NCI-H1694 treated with DMSO at 0.1 percent for 48 hours (cell line): ENCODE data around the gene SIAH3.

ENCODE experiments used
- DNase-seq: peaks from one replicate; lab custom pipeline; 2025; lab: John Stamatoyannopoulos, UW

The SIAH3 gene

DNA sequence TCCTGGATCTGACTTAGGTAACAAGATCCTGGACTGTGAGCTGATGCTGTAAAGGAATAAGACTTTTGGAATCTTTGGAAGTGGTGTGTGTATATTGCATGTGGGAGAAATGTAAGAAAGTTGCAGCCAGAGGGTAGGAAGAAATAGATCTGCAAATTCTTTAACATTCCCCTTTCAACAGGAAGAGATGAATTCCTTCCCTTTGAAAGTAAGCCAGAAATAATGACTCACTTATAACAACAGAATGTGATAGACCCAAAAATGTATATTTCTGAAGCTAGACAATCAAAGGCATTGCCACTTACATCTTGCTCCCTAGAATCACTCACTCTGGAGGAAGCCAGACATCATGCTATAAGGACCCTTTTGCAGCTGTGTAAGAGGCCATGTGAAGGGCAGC lies 9.8 kb upstream of the SIAH3 start:
- DNase-seq = no peak

DNA sequence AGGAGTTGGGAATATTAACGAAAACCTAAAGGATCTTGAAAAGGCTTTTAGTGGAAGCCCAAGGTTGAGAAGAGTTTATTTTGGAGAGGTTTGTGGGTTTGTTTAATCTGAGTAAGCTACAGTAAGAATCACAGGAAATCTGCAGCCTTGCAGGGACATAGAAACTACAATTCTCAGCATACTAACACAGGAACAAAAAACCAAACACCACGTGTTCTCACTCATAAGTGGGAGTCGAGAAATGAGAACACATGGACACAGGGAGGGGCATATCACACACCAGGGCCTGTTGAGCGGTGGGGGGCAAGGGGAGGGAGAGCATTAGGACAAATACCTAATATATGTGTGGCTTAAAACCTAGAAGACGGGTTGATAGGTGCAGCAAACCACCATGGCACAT lies 8.7 kb upstream of the SIAH3 start:
- no peak for DNase-seq

DNA sequence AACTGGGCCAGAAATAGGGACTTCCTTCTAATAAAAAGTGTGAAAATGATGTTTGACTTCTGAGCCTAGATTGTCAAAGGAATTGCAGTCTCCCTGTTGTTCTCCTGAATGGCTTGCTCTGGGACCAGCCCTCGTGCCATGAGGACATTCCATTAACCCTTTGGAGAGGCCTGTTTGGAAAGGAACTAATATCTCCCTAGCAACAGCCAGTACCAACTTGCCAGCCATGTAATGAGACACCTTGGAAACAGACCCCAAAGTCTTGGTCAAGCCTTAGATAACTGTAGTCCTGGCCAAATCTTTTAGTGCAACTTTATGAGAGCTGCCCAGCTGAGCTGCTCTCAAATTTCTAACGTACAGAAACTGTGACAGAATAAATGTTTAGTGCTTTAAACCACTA lies 8.2 kb upstream of the SIAH3 start:
- DNase-seq = no peak

DNA sequence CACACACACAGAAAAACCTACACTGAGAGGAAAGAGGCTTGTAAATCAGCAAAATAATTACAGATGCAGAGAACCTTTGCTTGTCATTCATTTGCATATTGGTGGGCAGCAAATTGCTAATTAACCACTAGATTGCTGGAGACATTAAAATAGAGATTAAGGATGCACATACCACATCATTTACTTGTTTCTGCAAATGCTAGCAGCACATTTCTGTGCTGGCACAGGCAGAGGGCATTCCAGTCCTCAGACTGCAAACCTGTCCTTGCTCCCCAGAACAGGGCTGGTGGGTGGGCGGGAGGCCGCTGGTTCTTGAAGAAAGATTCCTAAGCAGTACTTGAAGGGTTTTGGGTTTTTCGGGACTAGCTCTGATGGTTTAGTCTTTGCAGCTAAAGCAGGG lies 941 bp upstream of the SIAH3 start:
- no peak for DNase-seq

DNA sequence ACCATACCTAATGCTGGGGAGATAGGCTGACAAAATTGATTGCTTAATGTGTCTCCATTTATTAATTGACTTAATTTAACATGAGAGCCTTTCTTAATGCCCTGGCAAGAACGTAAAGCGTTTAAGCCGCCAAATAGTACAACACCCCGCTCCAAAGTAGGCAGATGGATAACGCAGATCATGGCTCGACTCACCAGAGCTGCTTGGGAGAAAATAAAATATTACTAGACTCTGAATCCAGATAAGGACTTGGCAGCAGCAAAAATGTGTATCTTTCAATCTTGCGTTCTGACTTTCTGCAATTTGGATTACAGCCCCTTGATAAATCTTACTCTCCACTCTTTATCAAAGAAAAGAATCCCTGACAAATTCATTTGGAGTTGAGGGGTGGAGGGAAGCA lies 403 bp upstream of the SIAH3 start:
- no peak for DNase-seq

DNA sequence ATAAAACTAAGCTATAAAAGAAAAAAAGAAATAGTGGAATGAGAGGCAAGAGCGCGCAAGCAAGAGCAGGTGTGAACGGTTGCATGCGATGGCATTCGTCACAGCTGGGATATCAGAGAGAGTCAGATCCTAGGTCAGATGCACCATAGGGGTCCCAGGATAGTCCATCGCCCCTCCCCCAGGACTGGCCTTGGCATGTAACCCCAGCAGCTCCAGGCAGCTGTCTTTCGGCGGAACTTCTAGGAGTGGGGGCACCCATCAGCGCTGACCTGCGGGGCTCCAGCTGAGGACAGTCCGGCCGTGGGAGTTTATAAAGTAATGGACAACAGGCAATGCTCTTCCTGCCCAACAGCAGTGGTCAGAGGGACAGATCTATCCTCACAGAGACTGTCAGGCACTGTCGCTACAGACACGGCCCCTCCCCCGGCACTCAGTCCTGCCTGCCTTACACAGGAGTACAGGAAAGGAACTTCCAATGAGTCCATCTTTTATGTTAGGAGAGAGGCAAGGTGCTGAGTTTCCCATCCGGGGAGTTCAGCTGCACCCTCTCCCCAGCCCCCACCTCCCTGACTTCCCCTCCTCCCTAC lies 1.4 kb downstream of the SIAH3 start:
- DNase-seq = no peak

DNA sequence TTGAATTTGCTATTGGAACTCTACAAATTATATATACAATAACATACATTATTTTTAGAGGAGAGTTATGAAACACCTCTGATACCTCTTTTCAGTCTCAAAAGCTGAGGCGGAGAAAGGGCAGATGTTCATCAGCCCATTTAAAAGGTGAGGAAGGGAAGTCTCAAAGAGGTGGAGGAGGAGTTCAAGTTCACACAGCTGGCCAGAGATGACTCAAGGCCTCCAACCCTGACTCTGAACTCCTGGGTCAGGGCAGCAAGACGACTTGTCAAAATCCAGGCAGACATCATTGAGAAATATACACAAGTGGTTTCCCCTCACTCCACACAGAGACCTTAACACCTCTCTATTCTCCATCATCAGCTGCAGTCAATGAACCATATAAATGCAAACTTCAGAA lies 2.1 kb downstream of the SIAH3 start:
- DNase-seq = no peak

DNA sequence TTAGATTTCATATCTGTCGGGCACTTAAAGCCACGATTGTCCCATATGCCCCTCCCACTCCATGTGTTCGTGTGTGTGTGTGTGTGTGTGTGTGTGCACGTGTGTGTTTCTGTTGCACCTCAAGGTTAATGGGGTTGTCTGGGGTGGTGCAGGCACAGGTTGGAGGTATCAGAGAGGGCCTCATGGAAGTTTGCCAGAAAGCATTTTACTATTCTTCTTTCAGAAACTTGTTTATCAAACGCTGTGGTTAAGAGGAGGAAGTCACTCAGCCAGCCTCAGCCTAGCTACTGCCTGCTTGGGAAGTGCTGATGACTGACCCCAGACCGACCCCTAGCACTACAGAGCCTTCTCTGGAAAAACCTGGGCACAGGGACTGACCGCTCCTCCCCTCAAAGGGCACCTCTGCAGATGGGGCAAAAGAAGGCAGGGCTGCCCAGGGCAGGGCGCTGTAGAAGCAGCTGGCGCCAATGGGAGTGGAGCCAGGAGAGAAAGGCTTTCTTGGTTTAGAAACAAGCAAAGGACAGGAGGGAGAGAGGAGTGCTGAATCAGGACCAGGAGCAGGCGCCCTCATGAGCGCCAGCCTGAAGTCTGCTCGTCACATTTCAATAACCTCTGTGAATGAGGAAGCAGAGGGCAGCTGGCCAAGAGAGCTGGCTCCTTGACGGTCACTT lies 3.9 kb downstream of the SIAH3 start:
- DNase-seq = peak; percentile 15

DNA sequence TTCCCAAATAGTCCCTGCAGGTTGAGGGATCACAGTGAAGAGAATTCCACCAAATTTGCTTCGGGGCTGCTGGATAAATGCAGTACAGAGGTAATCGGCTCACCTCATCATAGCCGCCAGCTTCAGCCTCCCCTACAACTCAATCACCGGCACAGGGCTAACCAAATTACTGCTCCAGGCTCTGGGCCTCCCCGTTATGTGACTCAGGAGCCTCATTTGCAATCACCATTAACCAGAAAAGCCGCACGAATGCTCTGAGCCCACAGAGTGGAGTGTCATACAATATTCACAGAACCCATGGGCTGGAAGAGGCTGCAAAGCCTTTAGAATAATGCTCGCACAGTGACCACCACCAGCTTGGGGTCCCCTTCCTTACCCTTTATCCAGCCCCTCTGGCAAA lies 4.9 kb downstream of the SIAH3 start:
- no peak for DNase-seq

DNA sequence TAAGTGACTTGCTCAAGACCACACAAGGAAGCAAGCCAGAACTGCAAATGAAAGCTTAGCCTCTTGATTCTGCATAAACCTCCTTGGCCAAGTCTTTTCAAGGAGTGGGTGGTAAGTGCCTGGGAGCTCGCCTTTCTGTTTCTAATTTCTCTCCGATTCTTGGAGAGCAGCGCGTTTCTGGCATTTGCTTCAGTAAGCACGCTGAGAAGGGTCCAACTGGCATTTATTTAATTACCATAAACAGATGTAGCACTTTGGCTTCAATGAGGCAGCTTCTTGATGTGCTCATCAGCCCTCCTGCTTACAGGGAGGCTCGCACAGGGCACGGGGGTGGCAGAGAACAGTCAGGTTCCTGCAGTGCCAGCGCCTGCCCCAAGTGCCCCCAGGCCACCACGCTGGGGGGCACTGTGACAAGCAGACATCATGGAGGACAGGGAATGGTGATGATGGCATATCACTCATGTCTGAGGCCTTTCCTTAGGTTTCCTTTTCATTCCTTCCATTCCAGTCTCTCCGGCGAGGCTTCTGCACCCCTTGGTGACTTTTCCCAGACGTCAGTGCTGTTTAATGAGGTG lies 13.3 kb downstream of the SIAH3 start:
- peak; percentile 56 for DNase-seq

DNA sequence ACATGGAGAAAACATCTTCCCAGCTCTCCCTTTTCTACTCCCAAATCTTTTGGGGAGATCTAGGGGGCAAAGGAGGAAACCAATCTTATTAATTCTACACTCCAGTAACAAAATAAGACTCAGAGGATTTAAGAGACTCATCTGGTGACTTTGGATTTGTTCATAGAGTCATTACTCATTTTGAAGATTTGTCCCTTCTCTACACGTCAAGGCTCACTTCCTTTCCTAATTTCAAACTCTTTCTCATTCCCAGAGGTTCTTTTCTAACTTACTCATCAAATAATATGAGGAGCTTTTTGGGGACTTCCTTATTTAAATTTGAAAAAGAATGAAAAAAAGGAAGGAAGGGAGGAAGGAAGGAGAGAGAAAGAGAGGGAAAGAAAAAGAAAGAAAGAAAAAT lies 14.4 kb downstream of the SIAH3 start:
- DNase-seq = no peak

DNA sequence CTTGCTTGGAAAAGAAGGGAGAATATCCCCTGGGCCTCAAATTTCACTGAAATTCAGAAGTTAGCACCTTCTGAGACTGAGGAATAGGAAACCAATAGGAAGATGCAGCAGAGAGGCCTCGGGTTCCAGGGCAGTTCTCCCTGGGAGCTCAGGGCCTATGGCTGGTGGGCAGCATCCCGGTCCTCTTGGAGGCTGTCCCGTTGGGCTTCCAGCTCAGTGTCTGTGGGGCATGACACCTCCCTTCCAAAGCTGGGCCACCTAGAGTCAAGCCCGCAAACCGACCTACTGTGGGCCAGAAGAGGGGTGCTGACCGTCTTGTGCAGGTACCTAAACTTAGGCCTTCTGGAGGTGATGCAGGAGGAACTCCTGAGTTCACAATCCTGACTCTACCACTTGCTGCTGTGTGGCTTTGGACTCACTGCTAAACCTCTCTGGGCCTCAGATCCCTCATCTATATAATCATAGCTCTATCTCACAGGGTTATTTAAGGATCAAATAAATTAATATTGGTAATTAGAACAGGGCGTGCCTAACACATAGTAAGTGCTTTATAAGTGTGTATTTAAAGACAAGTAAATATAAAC lies 17.1 kb downstream of the SIAH3 start:
- no peak for DNase-seq

DNA sequence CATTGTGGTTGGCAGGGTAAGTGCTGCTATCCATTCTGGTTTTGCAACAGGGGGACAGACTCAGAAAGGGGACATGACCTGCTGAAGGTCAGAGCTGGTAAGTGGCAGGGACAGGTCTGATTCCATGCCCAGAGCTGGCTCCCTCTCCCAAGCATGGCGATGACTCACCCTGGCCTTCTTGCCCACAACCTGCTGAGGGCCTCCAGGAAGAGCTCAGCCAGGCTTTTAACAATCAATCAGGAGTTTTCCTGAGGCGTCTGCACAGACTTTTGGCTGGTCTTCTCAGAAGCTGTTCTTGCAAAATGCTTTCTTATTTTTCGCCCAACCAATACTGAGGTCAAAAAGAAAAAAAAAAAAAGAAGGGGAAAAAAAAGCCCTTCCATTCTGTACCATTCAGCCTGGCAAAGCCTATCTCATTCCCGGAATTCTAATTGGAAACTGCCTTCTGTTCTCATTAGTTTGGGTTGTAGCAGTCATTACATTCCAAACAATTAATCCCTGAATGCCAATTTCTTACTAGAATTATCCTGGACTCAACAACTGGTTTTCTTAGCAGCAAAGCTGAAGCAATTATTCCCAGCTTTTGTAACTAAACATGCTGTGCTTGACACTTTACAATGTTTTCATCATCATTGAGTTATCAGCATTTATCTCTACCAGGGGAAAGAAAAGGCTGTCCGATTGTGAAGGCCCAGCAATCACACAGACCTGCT lies 17.7 kb downstream of the SIAH3 start:
- DNase-seq = peak; percentile 17

DNA sequence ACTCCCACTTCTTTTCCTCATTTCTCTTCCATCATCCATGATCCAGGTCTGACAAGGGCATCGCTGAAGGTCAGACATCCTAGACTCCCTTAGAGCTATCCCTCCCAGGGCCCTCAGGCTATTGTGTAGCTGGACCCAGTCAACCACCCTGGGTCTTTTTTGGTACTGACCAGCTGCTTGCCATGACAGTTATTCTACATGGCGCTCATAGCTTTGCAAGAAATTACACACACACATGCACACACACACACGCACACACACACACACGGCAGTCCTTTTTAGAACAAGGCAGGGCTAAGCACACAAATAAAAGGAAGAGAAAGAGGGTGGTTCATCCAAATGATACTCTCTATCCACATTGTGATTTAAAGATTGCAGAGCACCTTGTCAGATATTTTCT lies 18.3 kb downstream of the SIAH3 start:
- DNase-seq = no peak

DNA sequence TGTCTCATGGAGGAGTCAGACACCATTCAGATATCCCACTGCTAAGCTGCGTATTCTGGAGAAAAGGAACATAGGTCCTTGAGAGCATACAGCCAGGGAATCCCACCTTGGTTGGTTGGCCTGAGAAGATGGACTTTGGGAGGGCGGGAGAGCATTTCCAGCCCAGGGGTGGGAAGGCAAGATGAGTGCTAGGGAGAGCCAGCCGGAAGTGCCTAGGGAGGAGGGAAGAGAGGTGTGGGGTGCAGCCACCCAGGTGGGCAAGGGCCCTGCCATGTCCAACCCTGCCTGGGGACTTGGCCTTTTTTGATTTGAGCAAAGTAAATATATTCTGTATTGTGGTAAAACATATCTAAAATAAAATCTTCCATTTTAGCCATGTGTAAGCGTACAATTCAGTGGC lies 19.7 kb downstream of the SIAH3 start:
- DNase-seq = no peak

DNA sequence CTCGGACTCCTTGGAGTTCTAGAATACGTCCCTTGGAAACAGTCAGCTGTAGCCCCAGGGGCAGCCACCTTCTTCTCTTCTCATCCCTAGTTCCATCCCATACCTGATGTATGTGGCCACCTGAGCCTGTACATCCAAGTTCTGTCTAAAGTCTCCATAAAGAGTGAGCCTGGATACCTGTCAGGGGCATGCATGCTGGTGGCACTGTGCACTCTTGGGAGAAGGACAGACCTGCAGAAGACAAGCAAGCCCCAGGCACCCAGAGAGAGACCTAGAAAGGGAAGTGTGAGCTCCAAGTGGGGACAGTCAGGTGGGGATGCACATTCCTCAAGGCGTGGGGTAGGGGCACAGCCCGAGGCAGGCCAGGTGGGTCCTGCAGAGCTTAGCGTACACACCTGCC lies 21.4 kb downstream of the SIAH3 start:
- no peak for DNase-seq

DNA sequence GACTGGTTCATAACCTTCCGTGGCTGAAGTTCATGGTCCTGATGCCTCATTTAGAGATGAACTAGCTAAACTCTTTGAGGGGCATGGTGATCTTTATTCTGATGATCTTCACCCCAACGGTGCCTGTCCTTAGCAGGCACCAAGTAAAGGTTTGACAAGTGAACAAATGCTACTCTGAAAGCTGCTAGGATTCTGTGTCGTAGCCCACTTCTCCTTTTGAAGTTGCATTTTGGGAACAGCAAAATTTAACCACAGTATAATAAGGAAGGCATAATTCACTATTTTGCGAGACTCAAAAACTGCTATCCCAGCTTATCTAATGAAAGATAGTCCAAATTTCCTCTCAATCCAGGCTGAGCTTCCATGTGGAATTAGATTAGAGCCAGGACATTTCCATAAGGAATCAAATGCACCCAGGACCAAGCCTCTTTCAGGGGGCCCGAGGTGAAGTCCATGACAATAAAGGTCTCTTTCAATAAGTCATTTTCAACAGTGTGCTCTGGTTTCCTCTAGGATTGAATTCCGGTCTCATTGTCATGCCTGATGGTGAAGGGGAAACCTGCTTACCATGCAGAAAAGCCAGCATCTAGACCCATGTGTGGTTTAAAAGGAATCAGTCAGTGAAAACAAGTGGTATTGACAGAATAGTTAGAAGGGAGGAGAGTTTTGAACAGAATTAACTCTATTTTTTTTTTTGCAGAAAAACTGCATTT lies 23.1 kb downstream of the SIAH3 start:
- DNase-seq = no peak

DNA sequence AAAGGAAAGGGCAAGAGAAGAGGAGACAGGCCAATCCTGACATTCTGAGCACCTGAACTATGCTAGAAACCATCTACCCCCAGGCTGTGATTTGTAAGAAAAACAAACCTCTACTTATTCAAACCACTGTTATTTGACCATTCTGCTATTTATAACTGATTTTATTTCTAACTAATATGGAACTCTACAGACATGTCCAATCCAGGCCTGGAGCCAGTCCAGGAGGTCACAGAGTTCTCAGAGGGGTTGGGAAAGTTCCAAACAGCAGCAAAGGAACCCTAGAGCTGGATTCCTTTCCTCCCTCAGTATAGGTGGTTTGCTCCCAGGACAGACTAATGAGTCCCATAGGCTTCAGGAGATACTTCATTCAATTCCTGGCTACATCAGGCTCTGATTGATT lies 24.2 kb downstream of the SIAH3 start:
- no peak for DNase-seq

DNA sequence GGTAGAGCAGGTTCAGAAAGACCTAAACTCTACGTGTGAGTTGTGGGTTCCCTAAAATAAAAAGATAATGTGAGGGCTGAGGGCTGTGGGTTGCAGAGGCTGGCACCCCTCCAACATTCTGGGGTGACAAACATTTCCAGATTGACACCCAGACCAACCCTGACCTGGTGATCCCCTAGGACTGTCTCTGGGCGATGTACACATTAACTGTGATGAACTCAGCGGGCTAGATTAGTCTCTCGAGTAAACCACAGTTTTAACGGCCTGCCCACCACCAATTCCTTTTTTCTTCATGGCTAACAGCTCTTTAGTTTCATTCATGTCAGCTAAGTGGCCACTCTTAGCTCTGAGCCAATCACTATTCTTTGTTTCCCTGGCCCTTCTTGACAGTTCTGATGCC lies 24.8 kb downstream of the SIAH3 start:
- DNase-seq = no peak

DNA sequence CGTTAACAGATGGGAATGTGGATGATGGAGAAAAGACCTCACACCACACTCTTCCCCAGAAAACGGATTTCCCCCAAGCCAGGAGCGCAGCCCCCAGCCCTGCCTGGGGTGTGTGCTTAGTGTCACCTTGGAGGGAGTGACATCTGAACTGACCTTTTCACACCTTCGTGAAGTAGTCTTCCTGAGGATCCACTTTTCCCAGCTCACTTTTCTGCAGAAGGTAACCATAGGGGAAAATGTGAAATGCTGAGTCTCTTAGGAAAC lies 26.2 kb downstream of the SIAH3 start:
- DNase-seq = no peak

DNA sequence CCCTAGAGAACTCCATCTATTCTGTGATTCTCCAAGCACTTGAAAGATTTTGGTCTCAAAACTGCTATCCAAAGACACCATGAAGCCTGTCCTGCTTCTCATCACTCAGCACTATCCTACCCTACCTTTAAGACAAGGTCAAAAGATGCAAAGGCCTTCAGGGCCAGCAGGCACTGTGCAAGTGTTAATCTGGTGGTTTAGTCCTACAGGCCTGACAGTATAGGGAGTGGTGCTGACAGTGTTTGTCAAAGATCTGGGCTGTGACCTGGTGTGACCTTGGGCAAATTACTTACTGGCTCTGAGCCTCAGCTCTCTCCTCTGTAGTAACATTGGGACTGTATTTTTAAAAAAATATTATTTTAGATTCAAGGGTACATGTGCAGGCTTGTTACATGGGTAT lies 28.0 kb downstream of the SIAH3 start:
- DNase-seq = no peak

DNA sequence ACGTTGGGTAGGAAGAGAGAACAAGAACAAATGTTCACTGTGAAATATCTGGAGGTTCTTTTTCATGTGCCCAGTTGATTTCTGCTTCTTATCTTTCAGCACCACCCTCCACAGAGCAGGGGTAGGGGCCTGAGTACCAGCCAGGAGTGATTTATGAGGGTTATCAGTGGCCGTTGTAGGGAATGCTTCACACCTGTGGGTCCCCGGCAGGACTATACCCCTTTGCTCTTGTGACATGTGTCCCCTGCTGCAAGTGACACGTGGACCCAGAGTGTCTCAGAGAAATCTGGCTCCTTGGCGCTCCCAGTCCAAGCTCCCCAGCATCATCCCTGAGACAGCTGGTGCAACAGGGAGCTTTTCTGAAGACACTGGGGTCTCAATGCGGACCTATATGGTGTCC lies 29.7 kb downstream of the SIAH3 start:
- no peak for DNase-seq
